ENCODE results near the gene FAM180A.

DNA sequence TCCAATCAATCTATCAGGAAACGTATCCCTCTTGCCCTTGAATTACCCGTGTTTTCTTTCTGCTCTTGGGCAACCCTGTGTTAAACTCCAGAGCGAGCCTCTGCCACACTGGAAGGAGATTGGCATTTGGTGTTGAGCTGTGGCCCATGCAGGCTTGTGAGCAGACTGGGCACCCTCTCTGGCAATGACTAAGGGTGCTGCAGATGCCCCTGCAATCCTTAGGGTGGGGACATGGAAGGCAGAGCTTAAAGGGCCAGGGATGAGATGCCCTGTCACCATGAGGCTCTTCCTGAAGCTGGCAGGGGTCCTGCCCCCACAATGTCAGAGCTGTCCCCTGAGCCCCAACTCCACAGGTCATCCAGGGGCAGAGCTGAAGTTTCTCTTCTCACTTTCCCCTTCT is 19.5 kb upstream of the FAM180A start:
- TF ChIP-seq, protein P1, sequence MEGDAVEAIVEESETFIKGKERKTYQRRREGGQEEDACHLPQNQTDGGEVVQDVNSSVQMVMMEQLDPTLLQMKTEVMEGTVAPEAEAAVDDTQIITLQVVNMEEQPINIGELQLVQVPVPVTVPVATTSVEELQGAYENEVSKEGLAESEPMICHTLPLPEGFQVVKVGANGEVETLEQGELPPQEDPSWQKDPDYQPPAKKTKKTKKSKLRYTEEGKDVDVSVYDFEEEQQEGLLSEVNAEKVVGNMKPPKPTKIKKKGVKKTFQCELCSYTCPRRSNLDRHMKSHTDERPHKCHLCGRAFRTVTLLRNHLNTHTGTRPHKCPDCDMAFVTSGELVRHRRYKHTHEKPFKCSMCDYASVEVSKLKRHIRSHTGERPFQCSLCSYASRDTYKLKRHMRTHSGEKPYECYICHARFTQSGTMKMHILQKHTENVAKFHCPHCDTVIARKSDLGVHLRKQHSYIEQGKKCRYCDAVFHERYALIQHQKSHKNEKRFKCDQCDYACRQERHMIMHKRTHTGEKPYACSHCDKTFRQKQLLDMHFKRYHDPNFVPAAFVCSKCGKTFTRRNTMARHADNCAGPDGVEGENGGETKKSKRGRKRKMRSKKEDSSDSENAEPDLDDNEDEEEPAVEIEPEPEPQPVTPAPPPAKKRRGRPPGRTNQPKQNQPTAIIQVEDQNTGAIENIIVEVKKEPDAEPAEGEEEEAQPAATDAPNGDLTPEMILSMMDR (IDR thresholded peaks at IDR 0.05; ENCODE audit: insufficient read depth, low read length, poor library complexity, severe bottlenecking): no peak
- TF ChIP-seq EZH2phosphoT487 (conservative IDR thresholded peaks at IDR 0.05; ENCODE audit: low read length): no peak
